Measurements from ENCODE around the gene ZNF749.
A peak's percentile ranks its signal among the peaks of the same experiment; 100 is the strongest.

ZNF749 gene

DNA sequence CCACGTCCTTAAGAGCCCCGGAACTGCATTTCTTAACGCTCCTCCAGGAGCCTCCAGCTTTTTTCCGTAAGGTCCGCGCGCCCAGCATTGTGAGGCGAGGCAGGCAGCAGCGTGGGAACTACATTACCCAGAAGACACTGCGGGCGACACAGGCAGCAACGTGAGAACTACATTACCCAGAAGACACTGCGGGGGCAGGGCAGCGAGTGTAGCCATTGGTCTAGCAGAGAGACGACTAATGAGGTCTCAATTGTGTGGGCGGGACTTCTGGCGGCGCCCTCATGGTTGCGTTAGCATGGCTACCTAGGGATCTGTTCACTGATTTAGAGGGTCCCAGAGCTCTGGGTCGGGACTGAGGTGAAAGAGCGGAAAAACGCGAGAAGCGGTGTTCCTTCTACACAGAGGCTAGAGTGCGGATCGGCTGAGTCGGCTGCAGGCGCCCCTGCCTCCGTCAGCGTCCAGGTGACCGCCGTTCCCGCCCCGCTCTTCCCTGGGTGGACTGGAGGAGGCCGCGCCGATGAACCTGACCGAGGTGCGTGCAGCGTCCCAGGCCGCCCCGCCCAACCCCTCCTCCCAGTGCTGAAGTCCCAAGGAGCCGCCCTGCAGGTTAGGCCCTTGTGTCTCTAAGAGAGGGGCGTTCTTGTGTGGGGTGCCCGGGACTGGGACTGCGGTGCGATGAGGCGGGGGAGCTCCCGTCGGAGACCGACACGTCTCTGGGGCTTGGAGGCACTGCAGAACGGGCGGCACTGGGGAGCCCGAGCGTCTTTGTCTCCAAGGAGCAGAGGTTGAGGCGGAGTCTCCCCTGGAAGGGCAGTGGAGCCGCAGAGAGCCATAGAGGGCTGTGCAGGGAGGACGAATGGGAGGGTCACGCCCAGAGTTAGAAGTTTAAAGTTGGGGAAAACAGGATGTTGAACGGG lies at the start of gene ZNF749:
Gene ZNF749, plus strand, starts transcription at position 264 of the 917 bp plus-strand sequence. Its CDS starts 254 bp downstream, at position 518.
- in situ Hi-C loops (cut with MboI; ENCODE audit: low sequenced_read_pairs) = no loop called here
- Histone ChIP-seq H3K4me1 (peaks cover 6% of the 10 kb centered on the region), H3K36me3 (replicated peaks) (0 out of 2 replicates have a peak, but pooled peaks cover 4% of the 10 kb centered on the region), H3K4me3 (peak within 1 kb of the TSS; percentile 83), H3K9me3 (no peaks in the 10 kb centered on the region; the same call in 1 of the 2 replicates), H3K27me3 (ENCODE audit: low read depth) (no peaks in the 10 kb centered on the region)
- DNase-seq (ENCODE audit: low spot score in 2 of 2) = peak; percentile 96 to 99

DNA sequence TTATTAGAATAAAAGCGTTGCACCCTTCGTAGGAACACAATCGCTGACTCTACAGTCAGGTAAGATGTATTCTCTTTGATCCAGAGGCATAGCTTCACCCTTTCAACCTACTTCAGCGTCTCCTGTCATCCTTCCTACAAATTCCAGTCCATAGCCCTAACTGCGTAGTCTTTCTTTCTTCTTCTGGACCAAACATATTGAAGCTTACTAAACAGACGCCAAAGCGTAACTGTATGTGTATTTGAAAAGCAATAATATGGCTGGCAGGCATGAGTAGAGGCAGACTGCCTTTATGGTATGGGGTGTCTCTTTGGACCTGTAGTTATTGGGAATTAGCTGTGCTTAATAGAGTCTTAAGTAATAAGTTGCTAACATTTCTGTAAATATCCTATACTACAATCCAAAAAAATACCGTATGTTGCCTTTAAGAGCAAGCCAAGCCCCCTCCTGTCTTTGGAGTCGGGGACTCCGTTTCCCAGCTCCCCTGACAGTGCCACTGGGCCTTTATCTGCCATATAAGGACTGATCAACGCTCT lies 45.9 kb upstream of the ZNF749 start:
- H3K4me1 ChIP-seq = peaks cover 2% of the 10 kb centered on the region; the same call in 1 of the 2 replicates
- in situ Hi-C loops (cut with MboI; ENCODE audit: low sequenced_read_pairs) = no loop called here
- DNase-seq (ENCODE audit: low spot score in 2 of 2) = no peak
- no peaks in the 10 kb centered on the region for H3K36me3 ChIP-seq (replicated peaks)
- H3K4me3 ChIP-seq = peak overlapping the region; percentile 84
- no peaks in the 10 kb centered on the region for H3K27me3 ChIP-seq (ENCODE audit: low read depth)
- H3K9me3 ChIP-seq = no peaks in the 10 kb centered on the region

DNA sequence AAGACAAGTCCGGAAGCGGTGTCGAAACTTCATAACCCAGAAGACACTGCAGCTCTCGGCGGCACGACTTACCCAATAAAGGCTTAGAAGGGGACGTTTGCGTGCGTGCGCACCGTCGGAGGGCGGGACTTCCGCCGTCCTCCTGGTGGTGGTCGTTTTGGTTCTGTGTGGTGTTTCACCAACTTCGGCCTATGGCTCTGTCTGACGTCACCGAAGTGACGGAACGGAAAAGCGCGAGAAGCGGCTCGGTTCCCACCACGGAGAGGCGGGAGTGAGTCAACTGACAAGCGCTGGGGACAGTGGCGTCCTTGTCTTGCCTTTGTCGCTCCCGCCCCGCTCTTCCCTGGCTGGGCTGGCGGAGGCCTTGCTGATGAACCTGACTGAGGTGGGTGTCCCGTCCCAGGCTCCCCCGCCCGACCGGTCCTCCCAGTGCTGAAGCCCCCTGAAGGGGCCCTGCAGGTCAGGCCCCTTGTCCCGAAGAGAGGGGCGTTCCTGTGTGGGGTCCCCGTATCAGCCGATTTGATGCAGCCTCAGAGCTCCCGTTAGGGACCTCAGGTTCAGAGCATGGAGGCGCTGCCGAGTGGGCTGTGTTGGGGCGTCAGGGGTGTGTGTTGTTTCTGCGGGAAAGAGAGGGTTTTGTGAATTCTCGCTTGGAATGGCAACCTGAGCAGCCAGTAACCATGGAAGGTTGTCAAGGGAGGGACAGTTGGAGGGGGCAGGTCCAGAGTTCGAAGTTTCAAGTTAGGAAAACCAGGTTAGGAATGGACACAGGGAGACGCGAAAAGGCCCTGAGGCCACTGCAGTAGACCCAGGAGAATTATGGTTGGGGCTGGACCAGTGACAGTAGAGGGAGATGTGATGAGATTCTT lies 45.2 kb upstream of the ZNF749 start, which contains the start of gene ZNF548:
Gene ZNF548, plus strand, starts transcription at position 125 of the 869 bp plus-strand sequence. Its CDS starts 246 bp downstream, at position 371.
- DNase-seq (ENCODE audit: low spot score in 2 of 2) = peak; percentile 95 to 96
- Histone ChIP-seq H3K27me3 (ENCODE audit: low read depth) (no peaks in the 10 kb centered on the region), H3K36me3 (replicated peaks) (no peaks in the 10 kb centered on the region), H3K4me3 (peak within 1 kb of the TSS; percentile 84), H3K9me3 (no peaks in the 10 kb centered on the region), H3K4me1 (peaks cover 2% of the 10 kb centered on the region; the same call in 1 of the 2 replicates)
- in situ Hi-C loops (cut with MboI; ENCODE audit: low sequenced_read_pairs) = no loop called here

DNA sequence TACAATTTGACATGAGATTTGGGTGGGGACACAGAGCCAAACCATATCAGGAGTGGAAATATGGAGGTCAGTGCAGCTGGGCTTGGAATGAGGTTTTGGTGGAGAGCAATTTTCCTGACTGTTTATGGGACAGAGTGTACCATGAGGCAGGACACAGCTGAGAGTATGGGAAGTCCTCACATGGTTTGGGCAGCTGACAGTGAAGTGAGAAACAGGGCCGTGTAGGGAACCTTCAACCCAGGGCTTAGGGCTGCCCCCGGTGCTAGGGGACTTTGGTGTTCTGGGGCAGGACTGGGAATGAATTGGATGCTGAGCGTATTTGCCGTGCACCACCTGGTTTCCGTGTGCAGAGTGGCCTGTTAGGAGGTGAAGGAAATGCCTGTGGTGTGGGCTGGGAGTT lies 39.4 kb upstream of the ZNF749 start:
- H3K9me3 ChIP-seq = 0 out of 2 replicates have a peak, but pooled peaks cover 2% of the 10 kb centered on the region
- H3K4me3 ChIP-seq = no peak overlapping the region
- DNase-seq (ENCODE audit: low spot score in 2 of 2) = no peak
- peaks cover 26% of the 10 kb centered on the region for H3K36me3 ChIP-seq (replicated peaks)
- H3K27me3 ChIP-seq (ENCODE audit: low read depth) = no peaks in the 10 kb centered on the region
- in situ Hi-C loops (cut with MboI; ENCODE audit: low sequenced_read_pairs) = no loop called here
- no peaks in the 10 kb centered on the region; the same call in 1 of the 2 replicates for H3K4me1 ChIP-seq

DNA sequence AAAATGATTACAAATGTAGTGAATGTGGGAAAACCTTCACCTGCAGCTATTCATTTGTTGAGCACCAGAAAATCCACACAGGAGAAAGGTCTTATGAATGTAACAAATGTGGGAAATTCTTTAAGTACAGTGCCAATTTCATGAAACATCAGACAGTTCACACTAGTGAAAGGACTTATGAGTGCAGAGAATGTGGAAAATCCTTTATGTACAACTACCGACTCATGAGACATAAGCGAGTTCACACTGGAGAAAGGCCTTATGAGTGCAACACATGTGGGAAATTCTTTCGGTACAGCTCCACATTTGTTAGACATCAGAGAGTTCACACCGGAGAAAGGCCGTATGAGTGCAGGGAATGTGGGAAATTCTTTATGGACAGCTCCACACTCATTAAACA lies 36.3 kb upstream of the ZNF749 start:
- DNase-seq (ENCODE audit: low spot score in 2 of 2) = no peak
- 0 out of 2 replicates have a peak, but pooled peaks cover 2% of the 10 kb centered on the region for H3K9me3 ChIP-seq
- in situ Hi-C loops (cut with MboI; ENCODE audit: low sequenced_read_pairs) = no loop called here
- no peaks in the 10 kb centered on the region for H3K4me1 ChIP-seq
- no peak overlapping the region for H3K4me3 ChIP-seq
- H3K27me3 ChIP-seq (ENCODE audit: low read depth) = no peaks in the 10 kb centered on the region
- H3K36me3 ChIP-seq (replicated peaks) = peaks cover 26% of the 10 kb centered on the region

DNA sequence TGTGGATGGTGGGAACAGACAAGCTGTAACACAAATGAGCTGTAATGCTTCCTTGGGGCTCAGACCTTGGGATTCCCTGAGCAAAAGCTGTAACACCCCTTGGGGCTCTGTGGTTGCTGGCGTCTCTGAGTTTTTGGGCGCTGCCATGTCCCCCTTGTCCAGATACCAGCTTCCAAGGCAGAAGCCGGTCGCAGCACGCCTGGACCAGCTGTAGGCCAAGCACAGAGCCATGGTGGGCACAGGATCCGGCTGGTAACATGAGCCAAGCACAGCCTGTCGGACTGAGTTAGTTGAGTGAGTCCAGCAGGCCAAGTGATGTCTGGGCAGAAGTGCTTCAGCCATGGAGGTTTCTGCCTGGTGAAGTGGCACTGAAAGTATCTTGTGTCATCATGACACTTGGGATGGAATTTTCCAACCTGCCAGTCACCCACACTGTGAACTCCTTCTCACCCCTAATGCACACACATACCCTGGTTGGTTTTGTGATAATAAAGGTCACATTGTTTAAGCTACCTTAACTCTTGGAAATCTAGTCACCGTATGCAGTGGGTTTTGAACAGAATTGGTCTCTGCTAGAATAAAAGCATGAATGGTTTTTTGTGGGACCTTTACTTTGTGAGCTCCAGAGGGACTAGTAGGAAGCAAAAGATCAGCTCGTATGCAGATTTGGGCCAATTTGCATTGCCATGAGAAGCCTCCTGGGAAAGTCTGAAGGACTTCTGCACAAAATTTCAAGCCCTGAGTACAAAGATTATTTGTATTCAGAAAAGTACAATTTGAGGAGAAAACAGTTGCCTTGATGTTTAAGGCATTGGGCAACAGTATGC lies 31.2 kb upstream of the ZNF749 start:
- no peaks in the 10 kb centered on the region for H3K27me3 ChIP-seq (ENCODE audit: low read depth)
- 0 out of 2 replicates have a peak, but pooled peaks cover 1% of the 10 kb centered on the region for H3K9me3 ChIP-seq
- no peak overlapping the region for H3K4me3 ChIP-seq
- peaks cover 10% of the 10 kb centered on the region for H3K36me3 ChIP-seq (replicated peaks)
- in situ Hi-C loops (cut with MboI; ENCODE audit: low sequenced_read_pairs) = no loop called here
- DNase-seq (ENCODE audit: low spot score in 2 of 2) = no peak
- no peaks in the 10 kb centered on the region for H3K4me1 ChIP-seq

DNA sequence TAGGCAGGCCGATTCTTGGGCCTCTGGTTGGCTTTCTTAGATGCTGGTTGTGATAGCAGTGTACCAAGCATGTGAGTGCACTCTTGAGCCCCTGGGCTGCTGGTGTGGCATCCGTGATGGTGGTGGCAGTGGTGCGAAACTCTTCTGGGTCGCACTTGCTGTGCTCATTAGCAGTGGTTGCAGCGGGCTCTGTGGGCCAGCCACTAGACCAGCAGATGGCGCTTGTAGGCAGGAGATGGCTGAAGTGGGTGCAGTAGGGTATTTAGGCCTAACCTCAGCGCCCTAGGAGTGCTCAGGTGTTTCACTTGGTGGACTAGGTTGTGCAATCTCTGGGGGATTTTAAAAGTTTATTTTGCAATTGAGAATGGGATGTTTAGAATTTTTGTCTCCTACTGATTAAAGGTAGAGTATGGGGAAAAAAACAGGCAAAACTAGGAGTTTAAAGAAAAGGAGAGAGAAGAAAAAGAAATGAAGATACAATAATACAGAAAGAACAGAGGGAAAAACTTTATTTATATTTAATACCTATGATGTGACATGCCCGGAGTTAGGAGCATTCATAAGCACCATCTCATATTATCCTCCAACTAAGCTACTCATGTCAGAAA lies 28.5 kb upstream of the ZNF749 start:
- Histone ChIP-seq H3K36me3 (replicated peaks) (0 out of 2 replicates have a peak, but pooled peaks cover 3% of the 10 kb centered on the region), H3K4me1 (no peaks in the 10 kb centered on the region), H3K4me3 (no peak overlapping the region), H3K27me3 (ENCODE audit: low read depth) (no peaks in the 10 kb centered on the region), H3K9me3 (no peaks in the 10 kb centered on the region)
- in situ Hi-C loops (cut with MboI; ENCODE audit: low sequenced_read_pairs) = no loop called here
- DNase-seq (ENCODE audit: low spot score in 2 of 2) = peak; percentile 42 to 76

DNA sequence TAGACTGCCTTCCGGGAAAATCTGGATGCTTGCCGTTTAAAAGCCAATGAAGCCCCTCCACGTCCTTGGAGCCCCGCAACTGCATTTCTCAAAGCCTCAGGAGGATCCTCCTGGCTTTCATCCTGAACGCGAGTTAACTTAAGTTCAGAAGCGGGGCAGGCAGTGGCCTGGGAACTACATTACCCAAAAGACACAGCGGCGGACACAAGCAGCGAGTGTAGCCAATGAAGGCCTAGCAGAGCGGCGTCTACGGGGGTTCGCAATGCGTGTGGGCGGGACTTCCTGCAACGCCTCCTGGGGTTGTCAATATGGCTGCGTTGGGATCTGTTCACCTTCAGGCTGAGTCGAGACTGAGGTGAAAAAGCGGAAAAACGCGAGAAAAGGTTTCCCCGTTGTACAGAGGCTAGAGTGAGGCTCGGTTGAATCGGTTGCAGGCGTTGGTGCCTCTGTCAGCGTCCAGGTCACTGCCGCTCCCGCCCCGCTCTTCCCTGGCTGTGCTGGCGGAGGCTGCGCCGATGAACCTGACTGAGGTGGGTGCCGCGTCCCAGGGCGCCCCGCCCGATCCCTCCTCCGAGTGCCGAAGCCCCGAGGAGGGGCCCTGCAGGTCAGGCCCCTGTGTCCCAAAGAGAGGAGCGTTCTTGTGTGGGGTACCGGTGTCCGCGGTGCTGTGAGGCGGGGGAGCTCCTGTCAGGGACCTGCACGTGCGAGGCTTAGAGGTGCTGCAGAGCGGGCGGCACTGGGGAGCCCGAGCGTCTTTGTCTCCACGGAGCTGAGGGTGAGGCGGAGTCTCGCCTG lies 24.1 kb upstream of the ZNF749 start, which contains the start of gene ZNF17:
Gene ZNF17, plus strand, starts transcription at position 285 of the 795 bp plus-strand sequence. CDS start 2,455 bp downstream, outside the sequence.
- Histone ChIP-seq H3K4me1 (no peaks in the 10 kb centered on the region; the same call in 1 of the 2 replicates), H3K27me3 (ENCODE audit: low read depth) (no peaks in the 10 kb centered on the region)
- in situ Hi-C loops (cut with MboI; ENCODE audit: low sequenced_read_pairs) = no loop called here

DNA sequence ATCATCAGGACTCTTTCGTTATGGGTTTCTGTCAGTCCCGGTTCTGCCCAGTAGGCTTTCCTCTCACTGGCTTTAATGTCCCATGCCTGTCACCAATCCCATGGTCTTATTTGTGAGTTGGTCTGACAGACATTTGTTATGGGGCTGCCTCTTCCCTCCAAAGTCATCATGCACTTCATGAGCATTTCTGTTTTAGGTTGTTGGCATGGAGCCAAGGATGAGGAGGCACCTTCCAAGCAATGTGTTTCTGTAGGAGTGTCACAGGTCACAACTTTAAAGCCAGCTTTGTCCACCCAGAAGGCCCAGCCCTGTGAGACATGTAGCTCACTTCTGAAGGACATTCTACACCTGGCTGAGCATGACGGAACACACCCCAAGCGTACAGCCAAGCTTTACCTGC lies 15.7 kb upstream of the ZNF749 start:
- in situ Hi-C loops (cut with MboI; ENCODE audit: low sequenced_read_pairs) = no loop called here
- H3K36me3 ChIP-seq (replicated peaks) = peaks cover 38% of the 10 kb centered on the region

More for the DNA sequence above, 24.1 kb upstream of the ZNF749 start, which contains the start of gene ZNF17:
- no peaks in the 10 kb centered on the region for H3K9me3 ChIP-seq
- H3K36me3 ChIP-seq (replicated peaks) = peaks cover 5% of the 10 kb centered on the region; the same call in 1 of the 2 replicates
- DNase-seq (ENCODE audit: low spot score in 2 of 2) = peak; percentile 92 to 94
- H3K4me3 ChIP-seq = peak within 1 kb of the TSS; percentile 90

DNA sequence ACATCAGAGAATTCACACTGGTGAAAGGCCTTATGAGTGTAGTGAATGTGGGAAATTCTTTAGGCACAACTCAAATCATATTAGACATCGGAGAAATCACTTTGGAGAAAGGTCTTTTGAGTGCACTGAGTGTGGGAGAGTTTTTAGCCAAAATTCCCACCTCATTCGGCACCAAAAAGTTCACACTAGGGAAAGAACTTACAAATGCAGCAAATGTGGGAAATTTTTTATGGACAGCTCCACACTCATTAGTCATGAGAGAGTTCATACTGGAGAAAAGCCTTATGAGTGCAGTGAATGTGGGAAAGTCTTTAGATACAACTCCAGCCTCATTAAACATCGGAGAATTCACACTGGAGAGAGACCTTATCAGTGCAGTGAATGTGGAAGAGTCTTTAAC lies 14.1 kb upstream of the ZNF749 start:
- DNase-seq (ENCODE audit: low spot score in 2 of 2) = no peak
- in situ Hi-C loops (cut with MboI; ENCODE audit: low sequenced_read_pairs) = no loop called here

More for the DNA sequence above, 15.7 kb upstream of the ZNF749 start:
- no peak for DNase-seq (ENCODE audit: low spot score in 2 of 2)
- Histone ChIP-seq H3K4me3 (no peak overlapping the region), H3K27me3 (ENCODE audit: low read depth) (no peaks in the 10 kb centered on the region), H3K9me3 (peaks cover 7% of the 10 kb centered on the region), H3K4me1 (no peaks in the 10 kb centered on the region)

DNA sequence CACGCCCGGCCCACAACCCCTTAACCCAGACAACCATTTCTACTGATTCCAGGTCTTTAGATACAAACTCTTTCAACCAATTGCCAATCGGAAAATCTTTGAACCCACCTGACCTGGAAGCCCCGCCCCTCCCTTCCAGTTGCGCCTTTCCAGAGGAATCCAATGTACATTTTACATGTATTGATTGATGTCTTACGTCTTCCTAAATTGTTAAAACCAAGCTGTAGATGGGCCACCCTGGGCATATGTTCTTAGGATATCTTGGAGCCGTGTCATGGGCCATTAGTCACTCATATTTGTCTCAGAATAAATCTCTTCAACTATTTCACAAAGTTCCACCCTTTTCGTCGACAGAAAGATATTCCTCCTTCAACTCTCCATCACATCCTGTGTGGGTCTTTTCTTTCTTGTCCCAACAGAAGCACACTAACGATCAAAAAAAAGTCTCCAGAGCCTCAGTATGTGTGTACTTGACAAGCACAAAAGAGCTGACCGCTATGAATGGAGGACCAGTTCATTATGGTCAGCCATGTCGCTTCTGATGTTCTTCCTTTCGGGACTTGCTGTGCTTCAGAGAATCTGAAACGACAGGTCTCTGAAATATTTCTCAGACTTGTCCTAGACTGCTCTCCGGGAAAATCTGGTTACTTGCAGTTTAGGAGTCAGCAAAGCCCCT lies 601 bp upstream of the ZNF749 start:
- in situ Hi-C loops (cut with MboI; ENCODE audit: low sequenced_read_pairs) = no loop called here
- Histone ChIP-seq H3K4me3 (peak overlapping the region; percentile 83), H3K4me1 (peaks cover 6% of the 10 kb centered on the region), H3K9me3 (no peaks in the 10 kb centered on the region; the same call in 1 of the 2 replicates), H3K27me3 (ENCODE audit: low read depth) (no peaks in the 10 kb centered on the region), H3K36me3 (replicated peaks) (0 out of 2 replicates have a peak, but pooled peaks cover 4% of the 10 kb centered on the region)
- DNase-seq (ENCODE audit: low spot score in 2 of 2) = no peak

More for the DNA sequence above, 14.1 kb upstream of the ZNF749 start:
- Histone ChIP-seq H3K4me1 (no peaks in the 10 kb centered on the region), H3K4me3 (no peak overlapping the region), H3K9me3 (peaks cover 7% of the 10 kb centered on the region), H3K36me3 (replicated peaks) (peaks cover 35% of the 10 kb centered on the region), H3K27me3 (ENCODE audit: low read depth) (no peaks in the 10 kb centered on the region)

Measured in HAP-1 (cell line).